HFFc6 (cell line): ENCODE measurements around the gene PCYOX1L. TPM values are rescaled to one million over a fixed set of nuclear protein-coding genes. Genes with fewer than 3 reads are reported as not detected.

Experiments
- DNase-seq: peaks from one replicate; pipeline ENCODE4 v3.0.0-alpha.2; 2018
- H3K27ac Mint-ChIP-seq: 2 replicates; pipeline ENCODE4 v1.8.0; 2020; ENCODE audit warnings: mild to moderate bottlenecking, mixed read lengths
- H3K27me3 Mint-ChIP-seq: 2 replicates; pipeline ENCODE4 v1.8.0; 2021; ENCODE audit warnings: mild to moderate bottlenecking, moderate library complexity, mixed read lengths; ENCODE audit not compliant: insufficient read depth
- H3K36me3 Mint-ChIP-seq: 2 replicates; pipeline ENCODE4 v1.8.0; 2021; ENCODE audit warnings: low read depth, mixed read lengths
- H3K4me1 Mint-ChIP-seq: 2 replicates; pipeline ENCODE4 v1.8.0; 2020; ENCODE audit warnings: low read depth, mixed read lengths
- H3K4me3 Mint-ChIP-seq: 2 replicates; pipeline ENCODE4 v1.8.0; 2020; ENCODE audit warnings: mild to moderate bottlenecking, moderate library complexity, mixed read lengths
- H3K9me3 Mint-ChIP-seq: 2 replicates; pipeline ENCODE4 v1.8.0; 2020; ENCODE audit warnings: mild to moderate bottlenecking, mixed read lengths
- CTCF ChIP-seq: fragments of 200-600 bp; sonication (generic); IDR thresholded peaks from 2 replicates; pipeline ENCODE4 v1.5.0; 2021; ENCODE audit warnings: antibody characterized with exemption, mild to moderate bottlenecking
- total RNA-seq, 6 experiments: library from RNA; stranded (reverse); fragmentation: NEBNext Ultra II Directional; extraction: Animal tissue kit (Norgen Biotek cat#: 25700); gene quantifications; 2 replicates in 1 of 6; 3 replicates in 5 of 6; pipeline ENCODE4 v1.2.3, GENCODE V29; 2021

The PCYOX1L gene
- total RNA-seq, 6 experiments from 2014 or later = 9.8 to 13.5 (median 11.0) TPM

- no peak overlapping the region for H3K4me3 Mint-ChIP-seq
- no peak overlapping the region for H3K27ac Mint-ChIP-seq
- TF ChIP-seq CTCF = no peak
Measured at GRCh38 chr5:149380466-149381121, 22.7 kb downstream of the PCYOX1L start.

GRCh38 chr5:149381261-149381985 lies 23.6 kb downstream of the PCYOX1L start:
- H3K27ac Mint-ChIP-seq = no peak overlapping the region
- TF ChIP-seq CTCF = no peak
- peaks cover 3% of the 10 kb centered on the region for H3K27me3 Mint-ChIP-seq
- no peak overlapping the region for H3K4me3 Mint-ChIP-seq
- peaks cover 17% of the 10 kb centered on the region for H3K4me1 Mint-ChIP-seq
- no peaks in the 10 kb centered on the region for H3K9me3 Mint-ChIP-seq
- no peak for DNase-seq
- no peaks in the 10 kb centered on the region for H3K36me3 Mint-ChIP-seq

More at GRCh38 chr5:149380466-149381121, 22.7 kb downstream of the PCYOX1L start:
- Mint-ChIP-seq H3K27me3 (peaks cover 3% of the 10 kb centered on the region), H3K36me3 (no peaks in the 10 kb centered on the region), H3K9me3 (no peaks in the 10 kb centered on the region), H3K4me1 (peaks cover 17% of the 10 kb centered on the region)
- DNase-seq = no peak

GRCh38 chr5:149381986-149382338 lies 24.1 kb downstream of the PCYOX1L start:
- Mint-ChIP-seq H3K9me3 (no peaks in the 10 kb centered on the region), H3K36me3 (no peaks in the 10 kb centered on the region), H3K27ac (no peak overlapping the region), H3K4me3 (no peak overlapping the region), H3K4me1 (peaks cover 23% of the 10 kb centered on the region), H3K27me3 (peaks cover 3% of the 10 kb centered on the region)
- DNase-seq = peak; percentile 61
- TF ChIP-seq CTCF = peak; percentile 98

- TF ChIP-seq CTCF = no peak
Measured at GRCh38 chr5:149382517-149383220, 24.8 kb downstream of the PCYOX1L start.

GRCh38 chr5:149383399-149383798 lies 25.6 kb downstream of the PCYOX1L start:
- TF ChIP-seq CTCF = no peak
- Mint-ChIP-seq H3K4me3 (no peak overlapping the region), H3K27ac (no peak overlapping the region), H3K27me3 (peaks cover 5% of the 10 kb centered on the region), H3K9me3 (no peaks in the 10 kb centered on the region), H3K4me1 (peaks cover 37% of the 10 kb centered on the region), H3K36me3 (no peaks in the 10 kb centered on the region)
- DNase-seq = no peak

More at GRCh38 chr5:149382517-149383220, 24.8 kb downstream of the PCYOX1L start:
- no peak overlapping the region for H3K4me3 Mint-ChIP-seq
- no peak overlapping the region for H3K27ac Mint-ChIP-seq
- DNase-seq = no peak
- no peaks in the 10 kb centered on the region for H3K36me3 Mint-ChIP-seq
- no peaks in the 10 kb centered on the region for H3K9me3 Mint-ChIP-seq
- peaks cover 5% of the 10 kb centered on the region for H3K27me3 Mint-ChIP-seq
- H3K4me1 Mint-ChIP-seq = peaks cover 30% of the 10 kb centered on the region
